SH-SY5Y (cell line): ENCODE data around the gene EGFL7.

Experiments
- GATA2 ChIP-seq: IDR thresholded peaks from 2 replicates; pipeline ENCODE4 v1.6.1; 2011; ENCODE audit warnings: mild to moderate bottlenecking, low read depth, low read length
- GATA3 ChIP-seq: IDR thresholded peaks from 2 replicates; pipeline ENCODE4 v1.6.1; 2011; ENCODE audit warnings: low read depth, mild to moderate bottlenecking, low read length, moderate library complexity

DNA sequence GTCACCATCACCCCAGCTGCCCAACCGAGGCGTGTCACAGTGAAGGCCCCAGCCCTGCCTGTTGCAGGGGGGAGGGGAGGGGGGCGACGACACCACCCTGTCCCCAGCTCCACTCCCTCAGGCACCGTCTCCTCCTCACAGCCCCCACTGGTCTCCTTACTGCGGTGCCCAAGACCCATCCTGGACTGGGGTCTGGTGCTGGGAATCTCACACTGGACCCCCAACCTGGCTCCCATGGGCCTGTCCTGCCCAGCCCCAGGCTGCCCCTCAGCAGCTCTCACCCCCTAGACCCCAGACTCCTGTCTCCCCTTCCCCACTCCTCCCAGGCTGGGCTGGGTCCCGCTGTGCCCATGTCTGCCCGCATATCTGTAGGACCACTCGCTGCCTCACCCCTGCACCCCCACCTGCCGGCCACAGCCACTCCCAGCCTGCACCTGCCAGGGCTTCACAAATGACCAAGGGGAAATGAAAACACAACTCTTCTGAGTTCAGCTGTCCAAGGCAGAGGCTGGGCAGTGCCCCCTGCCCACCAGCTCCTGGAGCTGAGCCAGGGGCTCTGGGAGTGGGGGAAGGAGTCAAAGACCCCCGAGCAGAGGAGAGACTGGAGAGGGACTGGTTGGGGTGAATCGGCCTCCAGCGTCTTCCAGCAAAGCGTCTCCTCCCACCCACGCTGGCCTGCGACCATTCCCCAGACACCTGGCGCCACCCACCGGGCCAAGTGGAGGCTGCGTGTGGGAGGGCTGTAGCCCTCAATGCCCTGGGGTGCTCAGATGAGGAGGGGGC, 32.6 kb upstream of the EGFL7 start:
- TF ChIP-seq GATA3 (no peak), GATA2 (no peak)
